GM21381 (cell line): ENCODE results near the gene IFITM10.
"Not testable (repeated sequence)": the region's sequence is repeated elsewhere in the genome, so short reads cannot be mapped to it uniquely, and the experiment has no call there.

ENCODE experiments used
- ATAC-seq: cut with Tn5 transposase; IDR thresholded peaks from one replicate; pipeline ENCODE4 v1.9.1; 2021; ENCODE audit warnings: mild to moderate bottlenecking, moderate library complexity; ENCODE audit not compliant: unreplicated experiment

IFITM10 gene

GRCh38 chr11:1693327-1694063 lies 56.9 kb downstream of the IFITM10 start:
- ATAC-seq: peak; percentile 62

GRCh38 chr11:1692708-1693326 lies 57.6 kb downstream of the IFITM10 start:
- no peak for ATAC-seq

- ATAC-seq: no peak
These were observed 58.3 kb downstream of the IFITM10 start for GRCh38 chr11:1691878-1692707.

GRCh38 chr11:1691026-1691877 lies 59.1 kb downstream of the IFITM10 start:
- no peak for ATAC-seq

GRCh38 chr11:1690167-1691025 lies 60.0 kb downstream of the IFITM10 start:
- no peak for ATAC-seq

- ATAC-seq: not testable (repeated sequence)
These were observed 60.9 kb downstream of the IFITM10 start for GRCh38 chr11:1689250-1690166.

- not testable (repeated sequence) for ATAC-seq
These were observed 62.0 kb downstream of the IFITM10 start for GRCh38 chr11:1688336-1688947.

GRCh38 chr11:1686220-1686619 lies 64.2 kb downstream of the IFITM10 start:
- ATAC-seq: not testable (repeated sequence)

GRCh38 chr11:1684886-1685874 lies 65.2 kb downstream of the IFITM10 start:
- not testable (repeated sequence) for ATAC-seq

- ATAC-seq: not testable (repeated sequence)
These were observed 66.4 kb downstream of the IFITM10 start for GRCh38 chr11:1683904-1684572.

- not testable (repeated sequence) for ATAC-seq
These were observed 67.2 kb downstream of the IFITM10 start for GRCh38 chr11:1683216-1683615.
